ENCODE results near the gene ZNF728. TPM values are rescaled to one million over a fixed set of nuclear protein-coding genes. Genes with fewer than 3 reads are reported as not detected.

Gene ZNF728
- total RNA-seq: 0.07 TPM in 1 of 2 replicates, not detected in the other

DNA sequence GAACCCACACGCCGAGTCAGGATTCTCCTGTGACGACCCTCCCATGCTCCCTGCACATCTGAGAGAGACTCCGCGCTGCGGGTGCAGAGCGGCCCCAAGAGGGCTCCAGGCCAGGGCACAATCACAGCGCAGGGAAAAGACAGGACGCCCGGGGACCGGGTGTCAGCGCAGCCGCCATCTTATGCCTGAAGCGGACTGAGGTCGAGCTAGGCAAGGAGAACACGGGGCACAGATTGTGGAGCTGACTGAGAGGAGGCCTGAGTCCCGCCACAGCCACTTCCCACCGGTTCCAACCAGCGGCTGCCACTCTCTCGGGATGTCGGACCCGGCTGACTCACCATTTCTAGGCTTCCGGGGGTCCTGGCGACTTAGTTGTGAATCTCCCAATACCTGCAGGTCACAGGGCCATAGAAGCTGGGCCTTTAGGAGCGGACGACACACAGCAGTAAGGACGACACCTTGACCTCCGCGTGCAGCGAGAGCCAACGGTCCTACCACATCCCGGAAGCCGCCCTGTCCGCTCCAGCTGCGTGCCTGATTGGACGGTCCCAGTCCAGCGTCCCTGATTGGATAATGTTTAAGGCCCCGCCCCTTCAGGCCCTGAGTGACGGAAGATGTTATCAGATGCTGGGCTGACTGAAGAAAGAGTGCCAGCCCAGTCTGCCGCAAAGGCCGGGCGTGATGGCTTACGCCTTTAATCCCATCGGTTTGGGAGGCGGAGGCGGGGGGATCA, at the start of gene ZNF728:
TSS of gene ZNF728 (minus strand) at position 487 of the 733 bp plus-strand sequence. CDS start at position 341, 146 bp downstream.

Small RNAs within 50 kb of the gene (small RNA-seq; reads per million reads assigned to genes)
- not detected for gene AC022145.2

Other genes with a start within 250 kb of the ZNF728 start
- gene ZNF99, start 219.0 kb downstream of the ZNF728 start, total RNA-seq: not detected in 2 replicates
- not detected in 2 replicates for gene ZNF723, start 170.9 kb downstream of the ZNF728 start, total RNA-seq
- 2.8 and 3.4 TPM in 2 replicates for gene ZNF730, start 113.8 kb upstream of the ZNF728 start, total RNA-seq
- 11.0 and 12.9 TPM in 2 replicates for gene ZNF724, start 247.2 kb upstream of the ZNF728 start, total RNA-seq